GM12892 (cell line): ENCODE data around the gene ULK4.

Source experiments
- POLR2A ChIP-seq: IDR thresholded peaks from 2 replicates; pipeline ENCODE4 v1.6.1; 2011; ENCODE audit warnings: low read depth, low read length, control low read depth
- POLR2AphosphoS5 ChIP-seq: IDR thresholded peaks from 2 replicates; pipeline ENCODE4 v1.6.1; 2011; ENCODE audit warnings: low read depth, low read length, control low read depth

DNA sequence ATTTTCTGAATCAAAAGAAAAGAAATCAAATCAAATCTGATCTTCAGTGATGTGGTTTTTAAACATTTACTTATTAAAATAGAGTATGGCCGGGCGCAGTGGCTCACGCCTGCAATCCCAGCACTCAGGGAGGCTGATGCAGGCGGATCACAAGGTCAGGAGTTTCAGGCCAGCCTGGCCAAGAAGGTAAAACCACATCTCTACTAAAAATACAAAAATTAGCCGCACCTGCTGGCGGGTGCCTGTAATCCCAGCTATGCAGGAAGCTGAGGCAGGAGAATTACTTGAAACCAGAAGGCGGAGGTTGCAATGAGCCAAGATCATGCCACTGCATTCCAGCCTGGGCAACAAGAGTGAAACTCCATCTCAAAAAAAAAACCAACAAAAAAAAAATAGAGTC is 169.1 kb downstream of the ULK4 start:
- TF ChIP-seq POLR2A (no peak), POLR2AphosphoS5 (no peak)
